ENCODE data around the gene PACS2. TPM values are rescaled to one million over a fixed set of nuclear protein-coding genes. Genes with fewer than 3 reads are reported as not detected.

PACS2 gene
- total and polyA plus RNA-seq, 2 donors (not counting 1 experiment from before 2014, with no cell fraction given) = 65.6 to 70.7 TPM

- ChIA-PET POLR2A (no interaction called here), CTCF (no interaction called here)
- no peak for ATAC-seq (ENCODE audit: low read depth)
- no peak overlapping the region for H3K27ac Mint-ChIP-seq
- Histone ChIP-seq H2AFZ (ENCODE audit: insufficient read depth, low read depth, low read length, poor library complexity, severe bottlenecking) (no peak overlapping the region), H4K20me1 (ENCODE audit: control insufficient read depth, insufficient read depth, low read length, poor library complexity, severe bottlenecking) (peaks cover 69% of the 10 kb centered on the region), H3K9ac (ENCODE audit: low read length) (no peak overlapping the region), H3K36me3 (replicated peaks in 1 of 2; ENCODE audit: control extremely low read depth in 1 of 2, control insufficient read depth in 1 of 2, extremely low read depth in 1 of 2, insufficient read depth in 2 of 2, low read length in 1 of 2) (no peaks in the 10 kb centered on the region), H3K4me2 (replicated peaks; ENCODE audit: low read depth, low read length, poor library complexity, severe bottlenecking) (no peak overlapping the region), H3K9me3 (ENCODE audit: control extremely low read depth in 1 of 3, control insufficient read depth in 2 of 3, insufficient read depth in 1 of 3, low read length in 2 of 3) (peaks cover 0 to 14% (median 3%) of the 10 kb centered on the region in 3 donors), H3K27ac (ENCODE audit: low read length in 2 of 2) (no peak overlapping the region), H3K4me3 (ENCODE audit: control extremely low read depth in 1 of 5, extremely low read depth in 1 of 5, insufficient read depth in 1 of 5, low read depth in 2 of 5, low read length in 4 of 5) (no peak overlapping the region), H3K27me3 (replicated peaks in 1 of 4; ENCODE audit: control extremely low read depth in 1 of 4, control insufficient read depth in 3 of 4, insufficient read depth in 4 of 4, low read length in 3 of 4) (no peaks in the 10 kb centered on the region), H3K4me1 (ENCODE audit: control insufficient read depth in 2 of 2, insufficient read depth in 2 of 2, low read length in 2 of 2) (peaks cover 0 to 7% of the 10 kb centered on the region in 2 donors), H3K79me2 (ENCODE audit: control insufficient read depth, insufficient read depth, low read length) (peaks cover 63% of the 10 kb centered on the region)
- H3K27me3 Mint-ChIP-seq = no peaks in the 10 kb centered on the region
- TF ChIP-seq CTCF (IDR thresholded peaks at IDR 0.05) (no peak), EZH2 (IDR thresholded peaks at IDR 0.05; ENCODE audit: borderline replicate concordance, insufficient read depth, low read depth, low read length, poor library complexity, severe bottlenecking) (no peak)
- H3K9me3 Mint-ChIP-seq (ENCODE audit: insufficient read depth) = no peaks in the 10 kb centered on the region
- no peak for DNase-seq
- H3K4me3 Mint-ChIP-seq = no peak overlapping the region
- H3K4me1 Mint-ChIP-seq = peaks cover 13% of the 10 kb centered on the region
- WGBS (ENCODE audit: insufficient coverage) = 95% methylated on average over 31 of the region's 33 CpGs
- intact Hi-C loops (cut with micrococcal nuclease) = no loop called here
Measured at GRCh38 chr14:105335735-105336476, 21.4 kb downstream of the PACS2 start.
